GM23338 (cell line): ENCODE data around the gene ADGRF4.

Experiments
- CREB1 ChIP-seq: fragments of 250-450 bp; sonication (Bioruptor Pico); IDR thresholded peaks from 2 replicates; pipeline ENCODE4 v1.5.0; 2020; ENCODE audit warnings: low read depth, mild to moderate bottlenecking, moderate library complexity
- CTCF ChIP-seq, 2 experiments: fragments of 200-600 bp in 1 of 2; sonication (generic) in 1 of 2; conservative IDR thresholded peaks; 2 replicates each; pipeline versions ENCODE4 v1.5.1 to v1.6.1; 2016 to 2017; ENCODE audit warnings: antibody characterized with exemption in 2 of 2, low read depth in 2 of 2, mild to moderate bottlenecking in 2 of 2, moderate library complexity in 1 of 2
- ETS1 ChIP-seq: IDR thresholded peaks from 2 replicates; pipeline ENCODE4 v1.6.1; 2016; ENCODE audit warnings: antibody characterized with exemption
- EZH2 ChIP-seq: fragments of 200-600 bp; sonication (generic); IDR thresholded peaks from one replicate; pipeline ENCODE4 v1.8.0; 2017; ENCODE audit warnings: antibody characterized with exemption, mild to moderate bottlenecking, low read depth; ENCODE audit not compliant: unreplicated experiment
- EZH2phosphoT487 ChIP-seq: fragments of 200-600 bp; sonication (generic); IDR thresholded peaks from one replicate; pipeline ENCODE4 v1.8.1; 2018; ENCODE audit warnings: antibody characterized with exemption; ENCODE audit not compliant: unreplicated experiment
- JUNB ChIP-seq: IDR thresholded peaks from one replicate; pipeline ENCODE4 v1.6.1; 2016; ENCODE audit warnings: antibody characterized with exemption; ENCODE audit not compliant: unreplicated experiment
- POLR2AphosphoS5 ChIP-seq: IDR thresholded peaks from 2 replicates; pipeline ENCODE4 v1.6.1; 2016; ENCODE audit warnings: antibody characterized with exemption, low read depth
- STAT1 ChIP-seq: IDR thresholded peaks from one replicate; pipeline ENCODE4 v1.6.1; 2016; ENCODE audit warnings: antibody characterized with exemption; ENCODE audit not compliant: unreplicated experiment
- TF ChIP-seq, protein P1 (sequence below): IDR thresholded peaks from one replicate; pipeline ENCODE4 v1.6.1; 2018; ENCODE audit warnings: antibody characterized with exemption; ENCODE audit not compliant: unreplicated experiment

GRCh38 chr6:47769982-47770381, 71.6 kb downstream of the ADGRF4 start:
- TF ChIP-seq CTCF (conservative IDR thresholded peaks at IDR 0.05; ENCODE audit: low read depth in 2 of 2) (no peak), ETS1 (no peak), EZH2 (no peak), POLR2AphosphoS5 (no peak), JUNB (no peak), STAT1 (no peak), CREB1 (CRISPR knock-in tag) (no peak), EZH2phosphoT487 (no peak)
- TF ChIP-seq, protein P1, sequence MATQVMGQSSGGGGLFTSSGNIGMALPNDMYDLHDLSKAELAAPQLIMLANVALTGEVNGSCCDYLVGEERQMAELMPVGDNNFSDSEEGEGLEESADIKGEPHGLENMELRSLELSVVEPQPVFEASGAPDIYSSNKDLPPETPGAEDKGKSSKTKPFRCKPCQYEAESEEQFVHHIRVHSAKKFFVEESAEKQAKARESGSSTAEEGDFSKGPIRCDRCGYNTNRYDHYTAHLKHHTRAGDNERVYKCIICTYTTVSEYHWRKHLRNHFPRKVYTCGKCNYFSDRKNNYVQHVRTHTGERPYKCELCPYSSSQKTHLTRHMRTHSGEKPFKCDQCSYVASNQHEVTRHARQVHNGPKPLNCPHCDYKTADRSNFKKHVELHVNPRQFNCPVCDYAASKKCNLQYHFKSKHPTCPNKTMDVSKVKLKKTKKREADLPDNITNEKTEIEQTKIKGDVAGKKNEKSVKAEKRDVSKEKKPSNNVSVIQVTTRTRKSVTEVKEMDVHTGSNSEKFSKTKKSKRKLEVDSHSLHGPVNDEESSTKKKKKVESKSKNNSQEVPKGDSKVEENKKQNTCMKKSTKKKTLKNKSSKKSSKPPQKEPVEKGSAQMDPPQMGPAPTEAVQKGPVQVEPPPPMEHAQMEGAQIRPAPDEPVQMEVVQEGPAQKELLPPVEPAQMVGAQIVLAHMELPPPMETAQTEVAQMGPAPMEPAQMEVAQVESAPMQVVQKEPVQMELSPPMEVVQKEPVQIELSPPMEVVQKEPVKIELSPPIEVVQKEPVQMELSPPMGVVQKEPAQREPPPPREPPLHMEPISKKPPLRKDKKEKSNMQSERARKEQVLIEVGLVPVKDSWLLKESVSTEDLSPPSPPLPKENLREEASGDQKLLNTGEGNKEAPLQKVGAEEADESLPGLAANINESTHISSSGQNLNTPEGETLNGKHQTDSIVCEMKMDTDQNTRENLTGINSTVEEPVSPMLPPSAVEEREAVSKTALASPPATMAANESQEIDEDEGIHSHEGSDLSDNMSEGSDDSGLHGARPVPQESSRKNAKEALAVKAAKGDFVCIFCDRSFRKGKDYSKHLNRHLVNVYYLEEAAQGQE: no peak
